Psoas muscle (tissue), 8 donors: Measurements from ENCODE around the gene ZNF700. TPM values are rescaled to one million over a fixed set of nuclear protein-coding genes. Genes with fewer than 3 reads are reported as not detected.

Experiments used
- ATAC-seq, 4 donors: fragments of 200-7000 bp; cut with Tn5 transposase; one replicate each; pipeline ENCODE4 v1.9.1; 2020; ENCODE audit warnings: moderate library complexity in 3 of 4, mild to moderate bottlenecking in 2 of 4
- DNase-seq, 2 donors: peaks; one replicate each; pipeline ENCODE4 v3.0.0-alpha.2; 2020
- H3K27ac ChIP-seq: fragments of 200-600 bp; one replicate; pipeline ENCODE4 v1.8.0; 2022
- H3K27me3 ChIP-seq, 3 donors: fragments of 200-600 bp in 1 of 3; one replicate each; pipeline versions ENCODE4 v1.6.1 to v1.8.0; 2013 to 2022; ENCODE audit warnings: low read length in 2 of 3, mild to moderate bottlenecking in 2 of 3, moderate library complexity in 1 of 3; ENCODE audit not compliant: insufficient read depth in 3 of 3
- H3K36me3 ChIP-seq, 2 donors: fragments of 200-600 bp in 1 of 2; one replicate each; pipeline versions ENCODE4 v1.6.1 to v1.8.0; 2013 to 2022; ENCODE audit warnings: low read depth in 1 of 2, mild to moderate bottlenecking in 1 of 2, moderate library complexity in 1 of 2; ENCODE audit not compliant: insufficient read depth in 1 of 2
- H3K4me1 ChIP-seq: fragments of 200-600 bp; one replicate; pipeline ENCODE4 v1.8.0; 2022
- H3K4me3 ChIP-seq: fragments of 200-600 bp; one replicate; pipeline ENCODE4 v1.8.0; 2022; ENCODE audit warnings: mild to moderate bottlenecking
- H3K9me3 ChIP-seq: fragments of 200-600 bp; one replicate; pipeline ENCODE4 v1.8.0; 2022
- WGBS, 3 donors: extraction: QIAGEN DNeasy Blood & Tissue Kit; methylation state at CpG; one replicate each; pipeline versions ENCODE4 v1.1.6 to v1.1.7; 2013; 5-methylcytosine and 5-hydroxymethylcytosine counted together
- intact Hi-C, 2 donors: fragments of 100-400 bp; cut with DNase I; formaldehyde crosslinking; loops; one replicate each; pipeline versions ENCODE4 v1.11.0 to v1.14.2; 2022
- polyA plus RNA-seq, 3 donors: library from polyadenylated mRNA; stranded (reverse); fragments of 200-250 nt; gene quantifications; one replicate each; pipeline ENCODE4 v1.2.3, GENCODE V29; 2013
- total RNA-seq, 4 donors: library from RNA; stranded (reverse); fragmentation: NEBNext Ultra II Directional in 2 of 4; extraction: Animal tissue kit (Norgen Biotek cat#: 25700) in 2 of 4; gene quantifications; one replicate each; pipeline versions ENCODE4 v1.2.1 to v1.2.4, GENCODE V29; 2021 to 2023
- TF ChIP-seq, protein P1 (sequence below): fragments of 200-600 bp; IDR thresholded peaks from one replicate; pipeline ENCODE4 v1.8.0; 2022; ENCODE audit warnings: antibody characterized with exemption
- donor health status: healthy with polysubstance abuse.
- donor health status: DM: no; HTN: no; CAD: no; lungs with moderate emphysema.
- donor health status: Bipolar disorder and iron deficiency.
- donor health status: healthy.
- donor health status: DM: yes; HTN: yes; CAD: no.
- donor health status: DM: no; HTN: no; CAD: no.
- donor health status: DM: no; HTN: no; CAD: no.
- donor health status: DM: yes; HTN: yes; CAD: no.

Gene ZNF700
- total and polyA plus RNA-seq, 7 donors, result 1.7 to 3.3 (median 3.0) TPM

DNA sequence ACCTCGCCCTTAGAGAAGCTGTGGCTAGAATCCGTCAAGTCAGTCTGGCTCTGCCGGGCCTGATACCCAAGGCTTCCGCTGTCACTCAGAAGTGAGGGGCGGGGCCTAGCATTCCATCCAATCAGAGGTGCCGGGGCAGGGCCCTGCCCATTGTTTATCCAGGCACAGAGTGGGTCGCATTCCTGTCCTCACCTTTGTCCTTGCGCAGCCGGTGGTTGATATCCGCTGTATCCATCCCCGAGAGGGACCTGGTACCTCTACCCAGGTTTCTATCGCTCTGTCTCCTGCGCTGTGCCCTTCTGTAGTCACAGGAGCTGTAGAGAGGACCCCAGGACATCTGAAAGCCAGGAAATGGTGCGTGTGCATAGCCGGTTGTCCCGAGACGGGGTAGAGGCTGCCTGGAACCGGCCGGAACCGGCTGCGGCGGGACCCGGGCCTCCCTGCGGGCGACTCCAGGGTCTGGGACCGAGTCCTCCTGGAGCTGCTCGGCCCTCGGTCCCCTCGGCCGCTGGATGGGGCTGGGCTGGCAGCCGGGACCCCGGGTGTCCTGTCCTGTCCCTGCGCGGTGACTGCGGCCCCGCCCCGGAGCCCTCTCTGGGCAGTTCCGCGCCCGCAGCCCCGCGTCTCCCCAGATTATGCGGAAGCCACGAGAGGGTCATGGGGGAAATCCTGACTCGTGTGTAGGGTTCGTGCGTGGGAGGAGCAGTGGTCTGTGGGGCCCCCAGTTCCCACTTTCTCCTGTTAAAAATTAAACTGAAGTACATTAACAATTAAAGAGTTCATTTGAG lies 40.1 kb downstream of the ZNF700 start, which contains the start of gene ZNF763:
Gene ZNF763, plus strand, starts transcription at position 183 of the 788 bp plus-strand sequence. Its CDS starts 169 bp downstream, at position 352.
- intact Hi-C loops, result loop anchor here in 1 of 2 donors (2.0 to 10.0 kb wide), 4 partner anchors 24 to 330 kb away; partner anchors contain the start of genes ZNF20, ZNF44 and ZNF700
- ATAC-seq, result peak; percentile 96 to 99 (median 98)
- H3K27me3 ChIP-seq, result no peaks in the 10 kb centered on the region
- H3K4me3 ChIP-seq, result peak within 1 kb of the TSS; percentile 71
- peak; percentile 92 to 94 for DNase-seq
- peak within 1 kb of the TSS; percentile 63 for H3K27ac ChIP-seq
- 0 to 1% (median 1%) methylated on average over 41 to 47 of the region's 47 CpGs for WGBS, 3 donors
- TF ChIP-seq, protein P1, sequence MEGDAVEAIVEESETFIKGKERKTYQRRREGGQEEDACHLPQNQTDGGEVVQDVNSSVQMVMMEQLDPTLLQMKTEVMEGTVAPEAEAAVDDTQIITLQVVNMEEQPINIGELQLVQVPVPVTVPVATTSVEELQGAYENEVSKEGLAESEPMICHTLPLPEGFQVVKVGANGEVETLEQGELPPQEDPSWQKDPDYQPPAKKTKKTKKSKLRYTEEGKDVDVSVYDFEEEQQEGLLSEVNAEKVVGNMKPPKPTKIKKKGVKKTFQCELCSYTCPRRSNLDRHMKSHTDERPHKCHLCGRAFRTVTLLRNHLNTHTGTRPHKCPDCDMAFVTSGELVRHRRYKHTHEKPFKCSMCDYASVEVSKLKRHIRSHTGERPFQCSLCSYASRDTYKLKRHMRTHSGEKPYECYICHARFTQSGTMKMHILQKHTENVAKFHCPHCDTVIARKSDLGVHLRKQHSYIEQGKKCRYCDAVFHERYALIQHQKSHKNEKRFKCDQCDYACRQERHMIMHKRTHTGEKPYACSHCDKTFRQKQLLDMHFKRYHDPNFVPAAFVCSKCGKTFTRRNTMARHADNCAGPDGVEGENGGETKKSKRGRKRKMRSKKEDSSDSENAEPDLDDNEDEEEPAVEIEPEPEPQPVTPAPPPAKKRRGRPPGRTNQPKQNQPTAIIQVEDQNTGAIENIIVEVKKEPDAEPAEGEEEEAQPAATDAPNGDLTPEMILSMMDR, result no peak
- no peaks in the 10 kb centered on the region for H3K9me3 ChIP-seq
- H3K36me3 ChIP-seq, result no peaks in the 10 kb centered on the region
- peaks cover 10% of the 10 kb centered on the region for H3K4me1 ChIP-seq

DNA sequence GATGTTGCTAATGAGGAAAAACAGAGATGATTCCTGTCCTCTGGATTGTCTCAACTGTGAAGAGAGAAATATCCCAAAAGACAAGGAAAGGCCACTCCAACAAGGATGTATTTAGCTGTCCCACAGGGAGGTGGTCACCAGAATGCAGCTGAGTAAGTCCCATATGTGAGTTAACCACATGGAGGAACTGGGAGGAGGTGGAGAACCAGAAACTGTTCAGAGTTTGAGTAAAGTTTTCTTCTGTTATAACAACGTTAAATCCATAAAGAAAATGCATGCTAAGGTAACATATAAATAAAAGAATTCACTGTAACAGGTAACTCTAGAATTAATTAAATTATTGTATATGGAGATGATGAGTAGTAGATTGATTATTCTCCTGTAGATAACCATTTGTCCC lies 45.3 kb downstream of the ZNF700 start:
- WGBS, 3 donors, result 77 to 80% (median 78%) methylated on average over 1 of the region's 1 CpG
- TF ChIP-seq, protein P1, result no peak
- Histone ChIP-seq H3K4me3 (no peak overlapping the region), H3K9me3 (peaks cover 6% of the 10 kb centered on the region), H3K36me3 (no peaks in the 10 kb centered on the region), H3K4me1 (no peaks in the 10 kb centered on the region), H3K27me3 (no peaks in the 10 kb centered on the region), H3K27ac (no peak overlapping the region)
- intact Hi-C loops, result no loop called here
- no peak for ATAC-seq
- no peak for DNase-seq

DNA sequence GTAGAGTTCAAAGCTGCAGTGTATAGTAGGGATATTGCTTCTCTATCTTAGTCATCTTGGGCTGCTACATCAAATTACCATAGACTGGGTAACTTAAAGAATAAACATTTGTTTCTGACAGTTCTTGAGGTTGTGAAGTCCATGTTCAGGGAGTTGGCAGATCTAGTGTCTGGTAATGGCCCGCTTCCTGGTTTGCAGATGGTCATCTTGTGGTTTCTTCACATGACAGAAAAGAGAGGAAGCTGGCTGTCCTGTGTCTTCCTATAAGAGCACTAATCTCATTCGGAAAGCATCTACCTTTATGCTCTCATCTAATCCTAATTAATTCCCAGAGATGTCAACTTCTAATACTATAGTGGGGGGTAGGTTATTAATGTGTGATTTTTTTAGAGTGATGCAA lies 46.1 kb downstream of the ZNF700 start:
- Histone ChIP-seq H3K9me3 (peaks cover 15% of the 10 kb centered on the region), H3K27me3 (no peaks in the 10 kb centered on the region), H3K36me3 (no peaks in the 10 kb centered on the region), H3K27ac (no peak overlapping the region), H3K4me1 (no peaks in the 10 kb centered on the region), H3K4me3 (no peak overlapping the region)
- TF ChIP-seq, protein P1, result no peak
- intact Hi-C loops, result no loop called here
- DNase-seq (no peak), ATAC-seq (no peak)
- WGBS, 3 donors, result 88 to 91% (median 89%) methylated on average over 2 of the region's 2 CpGs

DNA sequence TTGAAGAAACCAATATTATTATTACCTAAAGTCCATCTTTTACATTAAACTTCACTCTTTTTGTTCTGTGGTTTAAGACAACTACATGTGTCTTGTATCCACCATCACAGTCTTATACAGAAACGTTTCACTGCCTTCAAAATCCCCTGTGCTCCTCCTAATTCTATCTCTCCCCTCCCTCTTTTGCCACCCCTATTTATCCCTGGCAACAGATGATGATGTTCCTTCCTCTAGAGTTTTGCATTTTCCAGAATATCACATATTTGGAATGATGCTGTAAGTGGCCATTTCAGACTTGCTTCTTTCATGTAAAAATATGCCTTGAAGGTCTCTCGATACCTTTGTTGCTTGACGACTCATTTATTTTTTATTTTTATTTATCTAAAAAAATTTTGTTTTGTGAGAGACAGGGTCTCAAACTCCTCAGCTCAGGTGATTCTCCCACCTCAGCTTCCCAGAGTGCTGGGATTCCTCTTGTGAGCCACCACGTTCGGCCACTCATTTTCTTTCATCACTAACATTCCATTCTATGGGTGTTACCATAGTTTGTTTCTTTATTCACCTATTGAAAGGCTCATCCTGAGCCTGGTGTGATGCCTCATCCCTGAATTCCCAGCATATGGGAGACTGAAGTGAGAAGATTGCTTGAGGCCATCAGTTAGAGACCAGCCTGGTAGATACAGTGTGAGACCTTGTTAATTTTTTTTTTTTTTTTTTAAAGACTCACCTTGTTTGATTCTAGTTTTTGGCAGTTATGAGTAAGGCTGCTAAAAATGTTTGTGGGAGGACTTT lies 48.3 kb downstream of the ZNF700 start:
- no peaks in the 10 kb centered on the region for H3K4me1 ChIP-seq
- no peak for DNase-seq
- no peaks in the 10 kb centered on the region for H3K27me3 ChIP-seq
- intact Hi-C loops, result no loop called here
- H3K9me3 ChIP-seq, result peaks cover 29% of the 10 kb centered on the region
- ATAC-seq, result no peak
- WGBS, 3 donors, result 74 to 84% (median 79%) methylated on average over 5 of the region's 5 CpGs
- peaks cover 8 to 13% of the 10 kb centered on the region in 2 donors for H3K36me3 ChIP-seq
- H3K4me3 ChIP-seq, result no peak overlapping the region
- TF ChIP-seq, protein P1, result no peak
- H3K27ac ChIP-seq, result no peak overlapping the region
